Type B pancreatic cell (in vitro differentiated cells): ENCODE results near the gene SMTNL2. TPM values are rescaled to one million over a fixed set of nuclear protein-coding genes. Genes with fewer than 3 reads are reported as not detected.

Experiments
- DNase-seq: peaks from one replicate; pipeline ENCODE4 v3.0.0; 2021; ENCODE audit warnings: mixed read lengths; ENCODE audit not compliant: unreplicated experiment; ENCODE audit errors: extremely low spot score
- H3K27ac Mint-ChIP-seq: 2 replicates; pipeline ENCODE4 v1.8.0; 2021; ENCODE audit warnings: mild to moderate bottlenecking, mixed read lengths
- H3K27me3 Mint-ChIP-seq: 2 replicates; pipeline ENCODE4 v1.8.0; 2021; ENCODE audit warnings: mixed read lengths
- H3K36me3 Mint-ChIP-seq: 2 replicates; pipeline ENCODE4 v1.8.0; 2021; ENCODE audit warnings: mixed read lengths
- H3K4me1 Mint-ChIP-seq: one replicate; pipeline ENCODE4 v1.8.0; 2021; ENCODE audit warnings: mixed read lengths; ENCODE audit not compliant: unreplicated experiment
- H3K4me3 Mint-ChIP-seq: 2 replicates; pipeline ENCODE4 v1.8.0; 2021; ENCODE audit warnings: mild to moderate bottlenecking, mixed read lengths
- H3K9me3 Mint-ChIP-seq: 2 replicates; pipeline ENCODE4 v1.8.0; 2021; ENCODE audit warnings: mixed read lengths
- CTCF ChIP-seq: fragments of 200-600 bp; sonication (generic); conservative IDR thresholded peaks from 2 replicates; pipeline ENCODE4 v1.5.0; 2021; ENCODE audit warnings: antibody characterized with exemption, mild to moderate bottlenecking
- total RNA-seq: library from RNA; stranded (reverse); gene quantifications from 2 replicates; pipeline ENCODE4 v1.2.1, GENCODE V29; 2021; ENCODE audit warnings: low replicate concordance

The SMTNL2 gene
- total RNA-seq, 1 donor from 2014 or later, result 25.5 TPM

- H3K9me3 Mint-ChIP-seq, result no peaks in the 10 kb centered on the region
- H3K27me3 Mint-ChIP-seq, result no peaks in the 10 kb centered on the region
- TF ChIP-seq CTCF, result no peak
- no peak overlapping the region for H3K27ac Mint-ChIP-seq
- DNase-seq, result no peak
- H3K36me3 Mint-ChIP-seq, result peaks cover 4% of the 10 kb centered on the region
- peaks cover 22% of the 10 kb centered on the region for H3K4me1 Mint-ChIP-seq
- H3K4me3 Mint-ChIP-seq, result peak overlapping the region; percentile 95
These were observed 30.7 kb upstream of the SMTNL2 start for GRCh38 chr17:4553669-4554068.

- no peaks in the 10 kb centered on the region for H3K9me3 Mint-ChIP-seq
- peak overlapping the region; percentile 69 for H3K27ac Mint-ChIP-seq
- TF ChIP-seq CTCF, result no peak
- H3K4me3 Mint-ChIP-seq, result peak overlapping the region; percentile 95
- peaks cover 22% of the 10 kb centered on the region for H3K4me1 Mint-ChIP-seq
- H3K27me3 Mint-ChIP-seq, result no peaks in the 10 kb centered on the region
- peaks cover 4% of the 10 kb centered on the region for H3K36me3 Mint-ChIP-seq
- DNase-seq, result no peak
These were observed 29.8 kb upstream of the SMTNL2 start for GRCh38 chr17:4554441-4554996.

- TF ChIP-seq CTCF, result peak; percentile 73
- Mint-ChIP-seq H3K9me3 (no peaks in the 10 kb centered on the region), H3K27me3 (no peaks in the 10 kb centered on the region), H3K4me3 (peak within 1 kb of the TSS; percentile 95), H3K4me1 (peaks cover 22% of the 10 kb centered on the region), H3K27ac (peak within 1 kb of the TSS; percentile 92), H3K36me3 (peaks cover 4% of the 10 kb centered on the region)
- peak; percentile 97 for DNase-seq
These were observed 29.1 kb upstream of the SMTNL2 start, which contains the start of gene MYBBP1A for GRCh38 chr17:4554997-4555799. Gene MYBBP1A (minus strand): TSS chr17:4555384. CDS start chr17:4555324, 60 bp downstream.

GRCh38 chr17:4555873-4556759, 28.2 kb upstream of the SMTNL2 start:
- no peak for TF ChIP-seq CTCF
- H3K4me1 Mint-ChIP-seq, result peaks cover 22% of the 10 kb centered on the region

GRCh38 chr17:4556996-4557395, 27.3 kb upstream of the SMTNL2 start:
- DNase-seq, result no peak
- Mint-ChIP-seq H3K4me3 (peak overlapping the region; percentile 47), H3K27me3 (no peaks in the 10 kb centered on the region), H3K9me3 (no peaks in the 10 kb centered on the region), H3K36me3 (no peaks in the 10 kb centered on the region), H3K4me1 (peaks cover 22% of the 10 kb centered on the region), H3K27ac (no peak overlapping the region)
- no peak for TF ChIP-seq CTCF

More at GRCh38 chr17:4555873-4556759, 28.2 kb upstream of the SMTNL2 start:
- peaks cover 1% of the 10 kb centered on the region for H3K36me3 Mint-ChIP-seq
- H3K27ac Mint-ChIP-seq, result peak overlapping the region; percentile 92
- no peak for DNase-seq
- peak overlapping the region; percentile 95 for H3K4me3 Mint-ChIP-seq
- no peaks in the 10 kb centered on the region for H3K9me3 Mint-ChIP-seq
- H3K27me3 Mint-ChIP-seq, result no peaks in the 10 kb centered on the region
